ENCODE data around the gene TUBB. TPM values are rescaled to one million over a fixed set of nuclear protein-coding genes. Genes with fewer than 3 reads are reported as not detected.

The TUBB gene
- total and polyA plus RNA-seq, 9 of the 15 experiments (the other 6 are each of a cell fraction or from before 2014, with no cell fraction given) = 971 to 2,870 (median 1,478) TPM

DNA sequence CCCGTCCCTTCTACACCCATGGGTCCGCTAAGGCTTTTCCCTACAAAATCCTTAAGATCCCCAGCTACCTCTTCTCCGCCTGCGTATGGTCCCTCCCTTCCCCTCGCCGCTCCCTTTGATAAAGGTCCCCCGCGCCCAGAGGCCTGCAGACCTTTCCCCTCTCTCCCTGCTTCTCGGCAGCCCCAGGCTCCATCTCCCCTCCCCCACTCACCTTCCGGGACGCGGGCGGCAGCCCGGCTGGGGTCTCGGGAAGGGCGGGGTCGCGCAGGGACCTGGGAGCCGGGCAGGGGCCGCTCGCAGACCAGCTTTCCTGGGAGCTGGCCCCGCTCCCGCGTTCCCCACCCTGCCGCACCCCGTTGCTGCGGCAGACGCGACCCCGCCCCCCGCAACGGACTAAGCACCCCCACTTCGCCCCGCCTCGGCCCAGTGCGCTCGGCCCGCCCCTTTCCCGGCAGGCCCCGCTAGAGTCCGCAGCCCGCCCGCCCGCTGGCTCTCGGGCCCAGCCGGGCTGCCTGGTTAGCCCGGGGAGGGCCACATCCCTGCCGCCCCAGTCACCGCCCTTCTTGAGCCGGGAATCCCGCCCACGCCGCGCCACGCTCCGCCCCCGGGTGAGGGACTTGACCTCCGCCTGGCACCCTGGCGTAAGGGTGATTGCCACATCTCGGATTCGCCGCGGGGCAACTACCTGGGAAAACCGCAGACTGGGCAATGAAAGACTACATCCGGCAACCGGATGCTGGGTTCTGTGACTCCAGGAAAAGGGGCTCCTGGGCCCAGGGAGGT, 22.4 kb downstream of the TUBB start, which contains the start of gene FLOT1 (continued):
- TF ChIP-seq, protein P1, sequence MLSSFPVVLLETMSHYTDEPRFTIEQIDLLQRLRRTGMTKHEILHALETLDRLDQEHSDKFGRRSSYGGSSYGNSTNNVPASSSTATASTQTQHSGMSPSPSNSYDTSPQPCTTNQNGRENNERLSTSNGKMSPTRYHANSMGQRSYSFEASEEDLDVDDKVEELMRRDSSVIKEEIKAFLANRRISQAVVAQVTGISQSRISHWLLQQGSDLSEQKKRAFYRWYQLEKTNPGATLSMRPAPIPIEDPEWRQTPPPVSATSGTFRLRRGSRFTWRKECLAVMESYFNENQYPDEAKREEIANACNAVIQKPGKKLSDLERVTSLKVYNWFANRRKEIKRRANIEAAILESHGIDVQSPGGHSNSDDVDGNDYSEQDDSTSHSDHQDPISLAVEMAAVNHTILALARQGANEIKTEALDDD (IDR thresholded peaks at IDR 0.05) = peak; percentile 33; the same call in 1 of the 2 replicates
- no peak for TF ChIP-seq THRAP3 (IDR thresholded peaks at IDR 0.05; ENCODE audit: borderline replicate concordance)
- TF ChIP-seq ZNF717 (CRISPR knock-in tag; IDR thresholded peaks at IDR 0.05) = no peak
- TF ChIP-seq, protein P2, sequence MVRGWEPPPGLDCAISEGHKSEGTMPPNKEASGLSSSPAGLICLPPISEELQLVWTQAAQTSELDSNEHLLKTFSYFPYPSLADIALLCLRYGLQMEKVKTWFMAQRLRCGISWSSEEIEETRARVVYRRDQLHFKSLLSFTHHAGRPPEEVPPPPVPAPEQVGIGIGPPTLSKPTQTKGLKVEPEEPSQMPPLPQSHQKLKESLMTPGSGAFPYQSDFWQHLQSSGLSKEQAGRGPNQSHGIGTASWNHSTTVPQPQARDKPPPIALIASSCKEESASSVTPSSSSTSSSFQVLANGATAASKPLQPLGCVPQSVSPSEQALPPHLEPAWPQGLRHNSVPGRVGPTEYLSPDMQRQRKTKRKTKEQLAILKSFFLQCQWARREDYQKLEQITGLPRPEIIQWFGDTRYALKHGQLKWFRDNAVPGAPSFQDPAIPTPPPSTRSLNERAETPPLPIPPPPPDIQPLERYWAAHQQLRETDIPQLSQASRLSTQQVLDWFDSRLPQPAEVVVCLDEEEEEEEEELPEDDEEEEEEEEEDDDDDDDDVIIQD (CRISPR knock-in tag; IDR thresholded peaks at IDR 0.05) = no peak
- peak; percentile 89; the same call in 1 of the 2 replicates for TF ChIP-seq E2F1 (CRISPR knock-in tag; IDR thresholded peaks at IDR 0.05)
- TF ChIP-seq SIN3B (IDR thresholded peaks at IDR 0.05; ENCODE audit: low read depth) = no peak
- TF ChIP-seq MAFF (IDR thresholded peaks at IDR 0.05; ENCODE audit: low read length) = no peak
- peak; percentile 50; the same call in 1 of the 2 replicates for TF ChIP-seq TEAD4 (IDR thresholded peaks at IDR 0.05; ENCODE audit: low read length)
- 0 out of 2 replicates have a peak, but pooled peaks have one; percentile 66 for TF ChIP-seq TEAD4 (CRISPR knock-in tag; IDR thresholded peaks at IDR 0.05; ENCODE audit: borderline replicate concordance)
- TF ChIP-seq SMARCC2 (IDR thresholded peaks at IDR 0.05; ENCODE audit: low read depth) = peak; percentile 31; the same call in 1 of the 2 replicates
- no peak for TF ChIP-seq MTA2 (IDR thresholded peaks at IDR 0.05; ENCODE audit: low read depth)
- TF ChIP-seq NCOA4 (IDR thresholded peaks at IDR 0.05; ENCODE audit: partially characterized antibody) = no peak
- TF ChIP-seq, protein P3, sequence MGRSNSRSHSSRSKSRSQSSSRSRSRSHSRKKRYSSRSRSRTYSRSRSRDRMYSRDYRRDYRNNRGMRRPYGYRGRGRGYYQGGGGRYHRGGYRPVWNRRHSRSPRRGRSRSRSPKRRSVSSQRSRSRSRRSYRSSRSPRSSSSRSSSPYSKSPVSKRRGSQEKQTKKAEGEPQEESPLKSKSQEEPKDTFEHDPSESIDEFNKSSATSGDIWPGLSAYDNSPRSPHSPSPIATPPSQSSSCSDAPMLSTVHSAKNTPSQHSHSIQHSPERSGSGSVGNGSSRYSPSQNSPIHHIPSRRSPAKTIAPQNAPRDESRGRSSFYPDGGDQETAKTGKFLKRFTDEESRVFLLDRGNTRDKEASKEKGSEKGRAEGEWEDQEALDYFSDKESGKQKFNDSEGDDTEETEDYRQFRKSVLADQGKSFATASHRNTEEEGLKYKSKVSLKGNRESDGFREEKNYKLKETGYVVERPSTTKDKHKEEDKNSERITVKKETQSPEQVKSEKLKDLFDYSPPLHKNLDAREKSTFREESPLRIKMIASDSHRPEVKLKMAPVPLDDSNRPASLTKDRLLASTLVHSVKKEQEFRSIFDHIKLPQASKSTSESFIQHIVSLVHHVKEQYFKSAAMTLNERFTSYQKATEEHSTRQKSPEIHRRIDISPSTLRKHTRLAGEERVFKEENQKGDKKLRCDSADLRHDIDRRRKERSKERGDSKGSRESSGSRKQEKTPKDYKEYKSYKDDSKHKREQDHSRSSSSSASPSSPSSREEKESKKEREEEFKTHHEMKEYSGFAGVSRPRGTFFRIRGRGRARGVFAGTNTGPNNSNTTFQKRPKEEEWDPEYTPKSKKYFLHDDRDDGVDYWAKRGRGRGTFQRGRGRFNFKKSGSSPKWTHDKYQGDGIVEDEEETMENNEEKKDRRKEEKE (IDR thresholded peaks at IDR 0.05; ENCODE audit: borderline replicate concordance in 1 of 2, control insufficient read depth in 1 of 2, low read depth in 2 of 2, low read length in 1 of 2) = no peak
- TF ChIP-seq, protein P4, sequence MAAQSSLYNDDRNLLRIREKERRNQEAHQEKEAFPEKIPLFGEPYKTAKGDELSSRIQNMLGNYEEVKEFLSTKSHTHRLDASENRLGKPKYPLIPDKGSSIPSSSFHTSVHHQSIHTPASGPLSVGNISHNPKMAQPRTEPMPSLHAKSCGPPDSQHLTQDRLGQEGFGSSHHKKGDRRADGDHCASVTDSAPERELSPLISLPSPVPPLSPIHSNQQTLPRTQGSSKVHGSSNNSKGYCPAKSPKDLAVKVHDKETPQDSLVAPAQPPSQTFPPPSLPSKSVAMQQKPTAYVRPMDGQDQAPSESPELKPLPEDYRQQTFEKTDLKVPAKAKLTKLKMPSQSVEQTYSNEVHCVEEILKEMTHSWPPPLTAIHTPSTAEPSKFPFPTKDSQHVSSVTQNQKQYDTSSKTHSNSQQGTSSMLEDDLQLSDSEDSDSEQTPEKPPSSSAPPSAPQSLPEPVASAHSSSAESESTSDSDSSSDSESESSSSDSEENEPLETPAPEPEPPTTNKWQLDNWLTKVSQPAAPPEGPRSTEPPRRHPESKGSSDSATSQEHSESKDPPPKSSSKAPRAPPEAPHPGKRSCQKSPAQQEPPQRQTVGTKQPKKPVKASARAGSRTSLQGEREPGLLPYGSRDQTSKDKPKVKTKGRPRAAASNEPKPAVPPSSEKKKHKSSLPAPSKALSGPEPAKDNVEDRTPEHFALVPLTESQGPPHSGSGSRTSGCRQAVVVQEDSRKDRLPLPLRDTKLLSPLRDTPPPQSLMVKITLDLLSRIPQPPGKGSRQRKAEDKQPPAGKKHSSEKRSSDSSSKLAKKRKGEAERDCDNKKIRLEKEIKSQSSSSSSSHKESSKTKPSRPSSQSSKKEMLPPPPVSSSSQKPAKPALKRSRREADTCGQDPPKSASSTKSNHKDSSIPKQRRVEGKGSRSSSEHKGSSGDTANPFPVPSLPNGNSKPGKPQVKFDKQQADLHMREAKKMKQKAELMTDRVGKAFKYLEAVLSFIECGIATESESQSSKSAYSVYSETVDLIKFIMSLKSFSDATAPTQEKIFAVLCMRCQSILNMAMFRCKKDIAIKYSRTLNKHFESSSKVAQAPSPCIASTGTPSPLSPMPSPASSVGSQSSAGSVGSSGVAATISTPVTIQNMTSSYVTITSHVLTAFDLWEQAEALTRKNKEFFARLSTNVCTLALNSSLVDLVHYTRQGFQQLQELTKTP (IDR thresholded peaks at IDR 0.05; ENCODE audit: low read depth in 1 of 2, partially characterized antibody in 2 of 2) = peak; percentile 14 to 48
- no peak for TF ChIP-seq SRSF7 (optimal IDR thresholded peaks at IDR 0.05; ENCODE audit: low read depth, low read length)
- TF ChIP-seq HNRNPH1 (optimal IDR thresholded peaks at IDR 0.05; ENCODE audit: low read depth, low read length) = peak; percentile 30

Measured in K562 (cell line).